Renal pelvis (tissue), 4 donors: Measurements from ENCODE around the gene FIP1L1. TPM values are rescaled to one million over a fixed set of nuclear protein-coding genes. Genes with fewer than 3 reads are reported as not detected.
"Not testable (repeated sequence)": the region's sequence is repeated elsewhere in the genome, so short reads cannot be mapped to it uniquely, and the experiment has no call there.

ENCODE experiments used
- DNase-seq: peaks from one replicate; pipeline ENCODE4 v3.0.0-alpha.2; 2013
- polyA plus RNA-seq, 3 donors: library from polyadenylated mRNA; unstranded; fragments of 120-200 nt; gene quantifications; one replicate each; pipeline ENCODE4 v1.2.1, GENCODE V29; 2013; ENCODE audit not compliant: insufficient read length in 3 of 3

FIP1L1 gene
- polyA plus RNA-seq, 3 donors, result 86.8 to 103 (median 91.3) TPM

DNA sequence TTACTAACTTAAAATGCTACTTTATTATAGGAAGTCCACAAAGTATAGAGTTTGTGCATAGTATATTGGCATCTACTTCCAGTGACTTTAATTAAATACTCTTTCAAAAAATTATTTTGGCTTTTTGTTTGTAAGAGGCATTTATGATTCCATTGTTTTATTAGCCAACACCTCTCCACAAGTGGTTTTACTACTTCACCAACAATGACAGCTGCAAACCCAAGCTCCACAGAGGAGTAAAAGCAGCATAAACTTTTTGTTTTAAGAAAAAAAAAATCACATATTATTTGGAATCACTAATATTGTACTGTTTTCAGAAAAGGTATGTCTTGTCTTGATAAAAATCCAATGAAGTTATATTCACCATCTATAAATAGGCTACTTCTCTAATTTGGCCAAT, 88.5 kb downstream of the FIP1L1 start:
- no peak for DNase-seq

DNA sequence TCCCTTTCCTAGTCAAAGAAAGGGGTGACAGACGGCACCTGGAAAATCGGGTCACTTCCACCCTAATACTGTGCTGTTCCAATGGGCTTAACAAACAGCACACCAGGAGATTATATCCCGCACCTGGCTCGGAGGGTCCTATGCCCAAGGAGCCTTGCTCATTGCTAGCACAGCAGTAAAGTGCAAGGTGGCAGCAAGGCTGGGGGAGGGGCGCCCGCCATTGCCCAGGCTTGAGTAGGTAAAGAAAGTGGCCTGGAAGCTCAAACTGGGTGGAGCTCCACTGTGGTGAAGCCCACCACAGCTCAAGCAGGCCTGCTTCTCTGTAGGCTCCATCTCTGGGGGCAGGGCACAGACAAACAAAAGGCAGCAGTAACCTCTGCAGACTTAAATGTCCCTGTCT, 89.1 kb downstream of the FIP1L1 start:
- DNase-seq, result not testable (repeated sequence)

DNA sequence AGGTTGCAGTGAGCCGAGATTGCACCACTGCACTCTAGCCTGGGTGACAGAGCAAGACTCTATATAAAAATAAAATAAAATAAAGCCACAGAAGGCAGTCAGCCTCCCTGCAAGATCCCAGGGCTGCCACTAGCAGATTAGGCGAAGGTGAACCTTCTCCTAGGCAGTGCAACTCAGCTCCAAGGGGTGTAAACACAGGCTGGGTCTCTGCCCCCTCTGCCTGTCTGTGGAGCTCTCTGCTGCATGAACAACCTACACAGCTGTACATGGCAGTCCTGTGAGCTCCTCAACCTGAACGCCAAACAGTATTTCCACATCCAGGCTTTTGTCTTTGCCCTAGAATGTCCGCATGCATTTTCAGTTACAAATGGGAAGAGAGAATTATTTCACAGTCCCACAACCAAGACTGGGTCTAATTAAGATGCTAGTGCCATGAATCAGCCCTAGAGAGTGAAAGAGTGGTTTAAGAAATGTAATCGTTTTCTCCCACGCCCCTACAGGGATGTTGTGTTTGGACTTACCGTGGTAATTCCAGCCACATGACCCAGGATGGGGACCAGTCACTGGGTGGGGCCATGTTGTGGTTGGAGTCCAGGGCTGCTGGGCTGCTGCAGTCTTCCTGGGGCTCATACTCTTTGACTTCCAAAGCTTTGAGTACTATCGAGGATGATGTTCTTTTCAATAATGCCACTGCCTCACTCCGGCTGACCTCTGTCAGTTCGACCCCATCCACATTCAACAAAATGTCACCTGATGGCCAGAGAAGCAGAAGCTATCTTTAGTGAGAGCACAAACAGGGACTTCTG, 99.0 kb downstream of the FIP1L1 start:
- no peak for DNase-seq

DNA sequence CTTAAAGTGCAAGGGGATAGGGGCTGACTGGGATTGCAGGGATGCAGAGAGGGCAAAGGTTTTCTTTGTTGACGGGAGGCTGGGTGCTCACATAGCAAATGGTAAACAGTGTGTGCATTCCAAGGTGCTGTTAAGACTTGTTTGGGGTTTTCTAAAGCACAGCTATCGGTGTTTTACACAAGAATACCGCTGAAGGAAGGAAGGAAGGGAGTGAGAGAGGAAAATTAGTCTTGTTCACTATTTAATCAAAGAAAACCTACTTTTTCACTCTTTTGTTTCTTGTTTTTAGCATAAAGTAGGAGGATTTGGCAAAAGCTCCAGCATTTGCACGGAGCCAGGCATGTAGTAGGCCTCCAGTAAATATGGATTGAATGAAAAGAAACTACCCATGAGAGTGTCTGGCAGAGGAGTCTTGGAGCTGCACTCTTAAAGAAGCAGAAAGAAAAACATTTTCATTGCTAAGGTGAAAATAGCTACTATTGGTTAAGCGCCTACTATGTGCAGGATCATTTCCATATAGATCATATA, 99.7 kb downstream of the FIP1L1 start:
- no peak for DNase-seq

DNA sequence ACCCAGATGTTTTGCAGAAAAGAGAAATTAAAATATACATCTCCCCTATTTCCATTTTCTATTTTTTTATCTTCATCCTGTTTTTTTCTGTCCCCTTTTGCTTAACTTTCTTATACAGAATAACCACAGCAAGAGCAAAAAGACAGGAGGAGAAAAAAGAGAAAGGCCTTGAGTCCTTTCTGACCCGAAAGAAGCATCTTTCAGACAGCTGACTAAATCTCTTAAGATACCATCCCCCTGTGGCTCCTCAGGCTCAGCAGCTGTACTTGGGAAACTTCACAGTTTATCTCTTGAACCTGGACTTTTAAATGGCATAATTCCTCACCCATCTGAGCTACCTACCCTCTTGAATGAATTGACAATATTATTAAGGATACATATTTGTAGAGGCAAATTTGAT, 100.2 kb downstream of the FIP1L1 start:
- DNase-seq, result no peak

DNA sequence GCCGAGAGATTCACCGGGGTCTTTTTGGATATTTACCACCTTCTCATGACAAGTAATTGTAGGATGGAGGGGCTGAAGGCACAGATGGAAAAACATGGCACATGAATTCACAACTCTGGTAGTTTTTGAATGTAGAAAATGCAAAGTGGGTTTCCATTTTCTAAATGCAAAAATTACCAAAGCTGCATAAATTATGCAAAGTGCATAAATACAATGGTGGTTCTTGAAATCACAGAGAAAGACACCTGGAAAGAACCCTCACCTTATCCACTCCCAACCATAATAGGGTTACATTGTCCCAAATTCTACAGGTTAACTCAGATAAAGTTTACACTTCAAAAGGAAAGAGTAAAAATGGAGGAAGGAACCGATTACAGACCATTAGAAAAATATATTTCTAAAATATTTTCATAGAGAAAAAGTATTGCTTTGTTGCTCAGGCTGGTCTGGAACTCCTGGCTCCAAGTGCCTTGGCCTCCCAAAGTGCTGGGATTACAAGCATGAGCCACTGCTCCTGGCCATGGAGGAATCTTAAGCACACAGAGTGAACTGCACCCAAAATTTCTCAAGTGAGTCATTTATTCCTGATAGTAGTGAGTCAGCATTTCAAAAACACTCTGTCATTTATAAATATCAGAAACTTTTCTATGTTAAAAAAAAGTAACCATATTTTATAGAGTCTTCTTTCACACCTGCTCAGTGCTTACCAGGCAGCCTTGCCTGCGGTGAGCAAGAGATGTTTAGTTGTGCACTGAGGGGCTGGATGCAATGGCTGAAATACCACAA, 101.4 kb downstream of the FIP1L1 start:
- DNase-seq, result no peak

DNA sequence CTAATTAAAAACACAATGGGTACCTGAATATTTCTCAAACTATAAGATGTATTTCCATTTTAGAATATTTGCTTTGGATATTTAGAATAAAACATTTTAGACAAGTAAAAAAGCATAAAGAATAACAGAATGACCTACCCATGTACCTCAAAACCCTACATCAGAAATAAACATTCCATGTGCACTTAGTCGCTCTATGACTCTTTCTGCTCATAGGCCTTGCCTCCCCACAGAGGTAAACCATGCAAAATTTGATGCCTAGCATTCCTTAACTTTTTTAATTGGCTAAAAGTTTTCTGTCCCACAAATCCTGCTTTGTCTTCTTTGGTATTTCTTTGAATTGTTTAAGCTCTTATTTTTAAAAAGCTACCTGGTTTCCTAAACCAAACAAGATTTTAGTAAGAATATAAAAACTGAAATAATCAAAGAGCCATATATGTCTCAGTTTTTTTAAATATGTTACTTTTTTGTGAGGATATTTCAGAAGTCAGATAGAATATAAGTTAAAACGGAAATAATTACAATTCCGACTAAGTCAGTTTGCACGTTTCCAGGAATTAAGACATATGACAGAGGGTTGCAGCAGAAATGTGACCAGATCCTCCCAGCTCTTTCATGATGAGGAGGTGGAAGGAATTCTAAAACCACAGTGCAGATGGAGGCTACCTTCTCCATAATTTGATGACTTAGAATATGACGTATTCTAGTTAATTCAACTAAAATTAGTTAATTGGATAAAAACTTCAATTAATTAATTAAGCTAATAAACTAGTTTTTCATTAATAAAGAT, 102.5 kb downstream of the FIP1L1 start:
- DNase-seq, result no peak

DNA sequence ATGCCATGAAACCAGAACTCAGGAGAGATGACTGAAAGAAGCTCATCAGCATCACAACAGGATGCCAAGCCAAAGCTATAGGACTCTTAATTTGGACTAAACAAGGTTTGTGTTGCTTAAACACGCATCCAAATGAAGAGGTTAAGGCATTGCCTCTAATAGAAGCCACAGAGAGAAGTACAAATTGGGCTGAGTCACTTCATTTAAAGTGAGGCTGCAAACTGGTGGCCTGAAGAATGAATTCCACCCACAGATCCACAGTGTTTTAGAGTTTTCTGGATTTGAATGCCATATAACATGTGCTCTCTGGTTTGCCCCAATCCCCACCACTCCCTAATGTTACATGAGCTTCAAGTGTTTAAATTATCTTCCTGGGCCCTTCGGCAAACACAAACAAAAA, 103.5 kb downstream of the FIP1L1 start:
- DNase-seq, result no peak

DNA sequence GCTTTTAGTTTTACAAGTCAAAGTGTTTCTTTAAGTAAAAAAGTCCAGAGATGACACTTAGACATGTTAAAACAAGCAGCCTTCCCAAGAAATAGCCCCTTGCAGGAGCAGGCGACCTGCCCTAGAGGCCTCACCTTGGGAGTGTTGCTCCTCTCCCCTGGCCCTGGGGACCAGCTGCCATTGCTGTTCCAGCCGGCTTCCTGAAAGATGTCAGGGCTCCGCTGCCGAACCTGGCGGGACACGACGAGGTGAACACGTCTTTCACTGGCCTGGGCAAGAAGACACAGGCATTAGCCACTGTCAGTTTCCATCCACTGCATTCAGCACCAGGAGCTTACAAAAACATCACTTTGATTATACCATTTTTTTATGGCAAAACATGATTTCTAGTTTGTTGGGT, 104.1 kb downstream of the FIP1L1 start:
- DNase-seq, result no peak

DNA sequence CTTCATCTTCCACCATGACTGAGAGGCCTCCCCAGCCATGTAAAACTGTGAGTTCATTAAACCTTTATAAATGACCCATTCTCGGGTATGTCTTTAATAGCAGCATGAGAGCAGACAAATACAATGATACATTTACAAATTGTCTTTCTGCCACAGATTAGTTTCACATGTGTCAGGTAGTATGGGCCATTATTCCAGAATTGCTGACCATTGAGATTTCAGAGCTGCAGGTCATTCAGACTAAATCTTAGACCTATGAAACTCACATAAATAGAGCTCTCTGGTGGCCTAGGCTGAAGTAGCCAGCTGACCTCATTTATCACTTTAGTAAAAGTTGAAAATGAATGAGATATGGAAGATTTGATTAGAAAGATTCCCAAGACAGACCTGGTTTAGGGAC, 105.8 kb downstream of the FIP1L1 start:
- no peak for DNase-seq

DNA sequence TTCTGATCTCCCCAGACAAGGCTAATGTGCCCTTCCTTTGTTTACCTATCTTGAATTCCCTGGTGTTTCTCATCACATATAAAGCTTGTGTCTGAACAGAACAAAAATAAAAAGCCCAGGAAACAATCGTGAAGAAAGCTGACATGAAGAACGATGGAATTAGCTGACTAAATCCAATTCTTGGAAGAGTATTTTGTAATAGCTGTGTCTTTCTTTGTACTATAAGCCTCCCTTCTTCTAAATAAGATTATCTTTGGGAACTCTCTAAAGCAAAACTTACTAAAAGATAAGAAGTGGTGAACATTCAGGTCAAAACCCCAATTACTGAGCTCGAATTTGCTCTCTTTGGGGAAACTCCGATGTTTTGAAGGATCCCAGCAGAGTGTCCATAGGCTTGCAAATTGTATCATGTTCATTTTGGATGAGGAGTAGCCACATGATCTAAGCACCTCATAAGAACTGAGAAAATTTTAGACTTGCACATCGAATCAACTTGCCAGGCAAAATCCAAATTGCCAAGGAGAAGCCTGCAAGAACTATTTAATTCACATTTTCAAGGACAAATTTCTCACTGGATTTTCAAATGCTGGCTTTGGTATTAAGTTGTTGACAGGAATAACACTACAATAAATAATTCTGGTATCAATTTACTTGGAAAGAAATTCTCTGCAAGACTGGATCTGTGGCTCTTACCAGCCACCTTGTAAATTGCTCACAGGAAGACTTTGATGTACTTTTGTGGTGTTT, 107.6 kb downstream of the FIP1L1 start:
- DNase-seq, result no peak

DNA sequence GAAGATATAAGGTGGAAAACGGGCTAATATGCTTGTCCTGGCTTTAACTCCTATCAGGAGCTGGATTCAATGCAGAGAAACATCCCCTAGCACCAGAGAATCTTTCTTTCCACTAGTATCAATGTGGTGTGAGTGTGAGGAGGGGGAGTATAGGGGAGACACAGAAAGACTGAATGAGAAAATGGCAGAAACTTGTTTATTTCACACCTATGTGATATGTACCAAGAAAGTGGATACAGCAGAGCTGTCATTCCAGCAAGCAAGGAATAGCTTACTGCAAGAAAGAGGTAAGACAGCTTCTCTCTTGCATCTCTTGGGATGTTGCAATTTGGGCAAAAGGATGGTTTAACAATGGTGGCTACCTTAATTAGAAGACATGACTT, 108.2 kb downstream of the FIP1L1 start:
- DNase-seq, result no peak

DNA sequence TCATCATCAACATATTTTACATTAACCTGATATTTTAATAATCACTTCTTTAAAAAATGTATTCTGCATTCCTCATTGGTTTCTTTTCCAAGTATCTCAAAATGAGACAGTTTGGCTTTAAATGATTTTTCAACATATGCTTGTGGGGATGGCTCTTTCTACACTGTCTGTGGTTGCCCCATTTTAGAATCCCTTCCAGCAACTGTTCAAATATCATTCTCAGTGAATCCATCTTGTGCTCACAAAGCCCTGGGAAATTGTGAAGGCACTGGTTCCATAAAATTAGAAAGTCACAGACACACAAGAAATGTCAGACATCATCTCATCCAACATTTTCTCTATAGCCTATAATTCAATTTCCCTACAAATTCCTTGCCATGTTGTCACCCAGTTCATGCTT, 110.3 kb downstream of the FIP1L1 start:
- DNase-seq, result no peak

DNA sequence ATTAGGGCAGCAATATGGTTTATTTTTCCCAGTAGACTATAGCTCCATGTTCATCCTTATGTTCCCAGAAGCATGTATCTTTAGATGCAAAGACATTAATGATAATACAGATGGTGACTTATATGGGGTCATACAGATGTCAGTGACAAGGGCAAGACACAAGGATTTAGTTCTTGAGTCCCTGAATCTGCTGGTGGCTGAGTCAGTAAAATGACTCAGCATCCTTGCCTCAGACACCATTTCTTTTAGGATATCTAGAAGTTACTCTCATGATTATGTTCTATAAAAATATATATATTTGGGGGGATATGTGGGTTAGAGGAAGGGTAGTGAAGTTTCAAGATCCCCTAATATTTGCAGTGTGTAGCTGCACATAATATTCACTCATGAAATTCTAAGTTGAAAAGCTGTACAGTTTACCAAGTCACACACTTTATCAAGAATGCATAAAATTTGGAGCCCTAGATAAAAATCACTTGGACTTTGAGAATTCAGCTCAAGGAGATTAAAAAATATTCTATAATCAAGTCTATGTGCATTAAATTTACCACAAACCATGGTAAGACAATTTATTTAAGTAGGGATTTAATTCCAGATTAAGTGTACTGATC, 111.9 kb downstream of the FIP1L1 start:
- no peak for DNase-seq

DNA sequence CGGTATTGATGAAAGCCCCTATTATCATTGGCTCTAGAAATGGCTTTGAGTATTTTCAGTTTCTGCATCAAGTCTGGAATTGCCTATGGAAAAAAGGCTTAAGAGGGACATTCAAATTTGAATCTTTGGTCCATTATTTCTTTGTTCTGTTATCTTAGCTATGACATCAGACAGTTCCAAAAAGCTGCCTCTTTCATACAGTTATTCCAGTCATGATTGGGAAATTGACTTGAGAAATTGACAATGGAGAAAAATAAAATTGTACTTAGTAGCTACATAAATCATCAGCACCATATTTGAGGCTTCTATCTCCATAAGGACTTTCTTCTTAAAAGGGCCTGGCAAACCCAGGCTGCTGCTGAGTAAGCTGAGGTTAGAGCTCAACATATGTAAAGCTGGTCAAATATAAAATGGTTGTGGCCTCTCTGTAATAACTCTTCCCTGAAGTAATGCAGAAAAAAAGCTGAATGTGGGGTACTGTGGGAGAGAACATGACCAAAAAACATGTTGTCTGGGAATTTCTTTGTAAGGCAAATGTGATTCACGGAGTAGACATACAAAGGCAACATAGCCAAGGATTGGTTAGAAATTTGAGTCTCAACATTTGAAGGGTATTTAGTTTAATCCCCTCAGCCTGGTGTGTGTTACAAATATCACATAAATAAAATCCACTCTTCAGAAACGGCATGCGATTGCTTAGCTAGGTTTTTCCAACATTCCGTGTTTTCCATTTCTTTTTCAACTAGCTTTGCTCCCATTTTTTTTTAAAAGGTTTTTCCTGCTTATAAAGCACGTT, 112.9 kb downstream of the FIP1L1 start:
- no peak for DNase-seq

DNA sequence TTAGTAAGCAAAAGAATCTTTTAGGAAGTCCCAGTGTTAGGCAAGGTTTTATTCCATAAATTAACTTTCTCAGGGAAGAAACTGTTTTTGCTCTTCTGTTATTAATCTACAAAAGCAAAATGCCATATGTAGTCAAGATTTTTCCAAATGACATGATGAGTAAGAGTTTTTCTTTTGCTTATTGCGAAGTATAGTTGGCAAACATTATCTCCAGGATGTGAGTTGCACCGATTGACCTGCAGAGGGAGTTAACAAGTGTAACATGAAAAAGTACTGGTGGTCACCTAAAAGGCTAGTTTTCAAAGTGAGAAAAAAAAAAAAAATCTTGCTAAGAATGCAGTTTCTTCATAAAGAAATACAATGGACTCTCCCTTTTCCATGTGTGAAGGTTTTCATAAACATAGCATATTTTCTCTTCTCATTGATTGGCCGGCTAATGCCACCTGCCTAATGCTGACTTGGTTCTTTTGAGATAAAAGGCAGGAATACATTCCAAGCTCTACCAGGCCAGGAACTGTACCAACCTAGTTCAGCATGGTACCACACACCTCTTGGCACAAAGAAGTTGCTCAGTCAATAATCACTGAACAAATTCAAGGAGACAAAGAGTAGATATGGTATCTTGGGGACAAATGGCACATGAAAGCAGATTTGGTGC, 113.7 kb downstream of the FIP1L1 start:
- peak; percentile 23 for DNase-seq

DNA sequence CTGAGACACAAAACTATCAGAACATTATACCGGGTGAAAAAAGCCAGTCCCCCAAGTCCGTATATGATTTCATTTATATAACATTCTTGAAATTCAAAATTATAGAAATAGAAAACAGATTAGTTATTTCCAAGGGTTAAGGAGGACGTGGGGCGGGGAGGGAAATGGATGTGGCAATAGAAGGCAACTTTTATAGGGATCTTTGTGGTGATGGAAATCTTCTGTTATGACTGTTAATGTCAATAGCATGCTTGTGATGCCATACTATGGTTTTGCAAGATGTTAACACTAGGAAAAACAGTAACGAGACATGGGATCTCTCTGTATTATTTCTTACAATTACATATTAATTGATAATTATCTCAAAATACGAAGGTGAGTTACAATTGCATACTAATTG, 117.4 kb downstream of the FIP1L1 start:
- DNase-seq, result no peak

DNA sequence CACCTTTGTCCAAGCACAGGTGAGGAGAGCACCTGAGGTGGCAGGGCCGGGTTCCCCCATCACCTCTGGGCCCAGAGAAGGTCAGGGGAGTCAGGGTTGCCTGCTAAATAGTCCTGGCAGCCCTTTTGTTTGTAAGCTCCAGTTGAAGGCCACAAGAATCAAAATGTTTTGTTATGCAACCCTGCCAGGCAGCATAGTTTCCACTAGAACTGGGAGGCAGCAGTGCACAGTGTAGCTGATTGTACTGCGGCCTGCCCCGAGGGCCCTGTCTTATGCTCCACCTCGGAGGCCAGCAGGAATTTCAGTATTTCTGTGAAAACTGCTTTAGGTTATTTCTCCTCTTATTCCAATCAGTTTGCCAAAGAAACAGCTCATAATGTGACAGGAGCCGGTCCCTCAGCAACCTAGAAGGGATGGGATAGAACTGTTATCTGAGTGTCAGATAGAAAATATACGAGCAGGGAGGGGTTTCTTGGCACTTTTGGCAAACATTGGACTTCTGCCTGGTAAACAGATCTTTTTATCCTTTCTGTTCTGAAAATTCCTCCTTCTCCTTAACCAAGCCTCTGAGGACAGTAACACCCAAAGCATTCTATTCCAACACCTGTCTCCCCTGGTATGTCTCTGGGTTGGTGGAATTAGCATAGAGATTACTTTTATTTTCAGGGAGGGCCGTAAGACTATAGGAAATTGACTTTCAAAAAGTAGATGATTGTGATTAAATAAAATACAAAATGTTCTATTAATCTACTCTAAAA, 120.2 kb downstream of the FIP1L1 start:
- DNase-seq, result peak; percentile 42

DNA sequence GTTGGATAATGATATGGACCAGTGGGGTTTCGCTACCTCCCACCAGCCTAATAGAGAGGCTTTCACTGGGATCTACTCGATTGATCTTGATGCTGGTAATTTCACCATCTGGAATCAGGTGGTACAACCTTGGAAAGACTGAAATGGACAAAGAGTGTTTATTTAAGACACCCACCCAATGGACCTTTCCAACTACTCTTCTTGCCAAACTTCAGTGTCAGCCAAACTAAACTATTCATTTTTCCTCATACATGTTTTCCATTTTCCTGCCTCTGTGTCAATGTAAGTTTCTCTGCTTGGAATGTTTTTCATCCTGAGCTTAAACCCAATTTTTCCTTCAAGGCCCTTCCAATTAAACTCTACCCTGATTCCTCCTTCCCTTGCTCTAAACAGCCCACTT, 121.3 kb downstream of the FIP1L1 start:
- DNase-seq, result no peak
